Stomach (tissue), 4 donors: ENCODE measurements around the gene SH3BGRL.

Experiments used
- POLR2A ChIP-seq, 4 donors: fragments of 450-650 bp; IDR thresholded peaks; one replicate each; pipeline ENCODE4 v1.6.1; 2016; ENCODE audit warnings: antibody characterized with exemption in 4 of 4, control low read depth in 2 of 4, mild to moderate bottlenecking in 1 of 4, moderate library complexity in 1 of 4
- TF ChIP-seq, protein P1 (sequence below), 7 experiments: fragments of 450-650 bp in 4 of 7; fragments of 200-600 bp in 3 of 7; sonication (generic) in 3 of 7; IDR thresholded peaks; one replicate each; pipeline ENCODE4 v1.5.1; 2016 to 2019; ENCODE audit warnings: antibody characterized with exemption in 7 of 7, control low read depth in 2 of 7, mild to moderate bottlenecking in 1 of 7

DNA sequence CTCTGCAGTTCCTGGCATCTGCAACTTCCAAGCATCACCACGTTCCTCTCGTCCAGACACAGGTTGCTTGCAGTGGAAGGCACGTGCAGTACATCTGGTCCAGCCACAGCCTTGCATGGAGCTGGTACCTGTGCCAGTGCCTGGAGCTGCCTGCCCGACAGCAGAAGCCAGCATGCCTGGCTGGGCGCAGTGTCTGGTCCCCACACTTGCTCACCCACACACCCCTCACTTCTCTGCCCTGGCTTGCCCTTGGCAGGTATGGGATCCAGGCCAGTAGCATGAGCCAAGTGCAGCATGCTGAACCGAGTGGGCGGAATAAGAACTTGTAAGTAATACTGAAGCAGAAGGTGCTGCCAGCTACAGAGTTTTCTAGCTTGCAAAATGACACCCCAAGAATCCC is 39.9 kb downstream of the SH3BGRL start:
- TF ChIP-seq, protein P1, sequence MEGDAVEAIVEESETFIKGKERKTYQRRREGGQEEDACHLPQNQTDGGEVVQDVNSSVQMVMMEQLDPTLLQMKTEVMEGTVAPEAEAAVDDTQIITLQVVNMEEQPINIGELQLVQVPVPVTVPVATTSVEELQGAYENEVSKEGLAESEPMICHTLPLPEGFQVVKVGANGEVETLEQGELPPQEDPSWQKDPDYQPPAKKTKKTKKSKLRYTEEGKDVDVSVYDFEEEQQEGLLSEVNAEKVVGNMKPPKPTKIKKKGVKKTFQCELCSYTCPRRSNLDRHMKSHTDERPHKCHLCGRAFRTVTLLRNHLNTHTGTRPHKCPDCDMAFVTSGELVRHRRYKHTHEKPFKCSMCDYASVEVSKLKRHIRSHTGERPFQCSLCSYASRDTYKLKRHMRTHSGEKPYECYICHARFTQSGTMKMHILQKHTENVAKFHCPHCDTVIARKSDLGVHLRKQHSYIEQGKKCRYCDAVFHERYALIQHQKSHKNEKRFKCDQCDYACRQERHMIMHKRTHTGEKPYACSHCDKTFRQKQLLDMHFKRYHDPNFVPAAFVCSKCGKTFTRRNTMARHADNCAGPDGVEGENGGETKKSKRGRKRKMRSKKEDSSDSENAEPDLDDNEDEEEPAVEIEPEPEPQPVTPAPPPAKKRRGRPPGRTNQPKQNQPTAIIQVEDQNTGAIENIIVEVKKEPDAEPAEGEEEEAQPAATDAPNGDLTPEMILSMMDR (IDR thresholded peaks at IDR 0.05) = no peak
- TF ChIP-seq POLR2A (IDR thresholded peaks at IDR 0.05) = no peak
